HepG2 (cell line): Measurements from ENCODE around the gene FKBP5. TPM values are rescaled to one million over a fixed set of nuclear protein-coding genes. Genes with fewer than 3 reads are reported as not detected.

ENCODE experiments used
- CBFB ChIP-seq: sonication (generic); formaldehyde crosslinking; IDR thresholded peaks from 2 replicates; pipeline ENCODE4 v1.4.0; 2020; ENCODE audit warnings: missing genetic modification reagents
- GATAD2A ChIP-seq: IDR thresholded peaks from 2 replicates; pipeline ENCODE4 v1.6.1; 2016
- IRF1 ChIP-seq: sonication (generic); formaldehyde crosslinking; IDR thresholded peaks from 2 replicates; pipeline ENCODE4 v1.4.0; 2020; ENCODE audit warnings: low read depth, mild to moderate bottlenecking, missing genetic modification reagents
- JARID2 ChIP-seq: sonication (generic); formaldehyde crosslinking; IDR thresholded peaks from 2 replicates; pipeline ENCODE4 v1.8.1; 2023; ENCODE audit warnings: missing genetic modification reagents, inconsistent platforms; ENCODE audit not compliant: insufficient replicate concordance
- MEF2D ChIP-seq: sonication (generic); formaldehyde crosslinking; IDR thresholded peaks from 2 replicates; pipeline ENCODE4 v1.5.1; 2020; ENCODE audit warnings: mild to moderate bottlenecking, missing genetic modification reagents
- MEIS1 ChIP-seq: sonication (generic); formaldehyde crosslinking; IDR thresholded peaks from 2 replicates; pipeline ENCODE4 v1.9.0; 2021; ENCODE audit warnings: mild to moderate bottlenecking, missing genetic modification reagents, moderate library complexity, borderline replicate concordance
- RAD21 ChIP-seq: fragments of 450-650 bp; formaldehyde crosslinking; IDR thresholded peaks from 2 replicates; pipeline ENCODE4 v1.5.0; 2020; ENCODE audit warnings: mild to moderate bottlenecking
- ZFP82 ChIP-seq: sonication (generic); formaldehyde crosslinking; IDR thresholded peaks from 2 replicates; pipeline ENCODE4 v1.5.1; 2020; ENCODE audit warnings: mild to moderate bottlenecking, missing genetic modification reagents, borderline replicate concordance
- ZIK1 ChIP-seq: sonication (generic); formaldehyde crosslinking; IDR thresholded peaks from 2 replicates; pipeline ENCODE4 v1.5.0; 2020; ENCODE audit warnings: mild to moderate bottlenecking, low read depth, missing genetic modification reagents, borderline replicate concordance
- ZNF282 ChIP-seq: fragments of 450-650 bp; IDR thresholded peaks from 2 replicates; pipeline ENCODE4 v1.6.1; 2018; ENCODE audit not compliant: partially characterized antibody
- ZNF44 ChIP-seq: sonication (generic); formaldehyde crosslinking; IDR thresholded peaks from 2 replicates; pipeline ENCODE4 v1.5.1; 2020; ENCODE audit warnings: mild to moderate bottlenecking, missing genetic modification reagents
- ZNF687 ChIP-seq: sonication (generic); formaldehyde crosslinking; IDR thresholded peaks from 2 replicates; pipeline ENCODE4 v1.5.1; 2020; ENCODE audit warnings: mild to moderate bottlenecking, missing genetic modification reagents, moderate library complexity
- ZNF713 ChIP-seq: sonication (generic); formaldehyde crosslinking; IDR thresholded peaks from 2 replicates; pipeline ENCODE4 v1.4.0; 2020; ENCODE audit warnings: mild to moderate bottlenecking, missing genetic modification reagents
- ZNF841 ChIP-seq: sonication (generic); formaldehyde crosslinking; IDR thresholded peaks from 2 replicates; pipeline ENCODE4 v1.8.1; 2023; ENCODE audit warnings: missing genetic modification reagents, borderline replicate concordance
- ZNF891 ChIP-seq: sonication (generic); formaldehyde crosslinking; IDR thresholded peaks from 2 replicates; pipeline ENCODE4 v1.5.0; 2020; ENCODE audit warnings: mild to moderate bottlenecking, missing genetic modification reagents
- ZSCAN5A ChIP-seq: sonication (generic); formaldehyde crosslinking; IDR thresholded peaks from 2 replicates; pipeline ENCODE4 v1.8.0; 2022; ENCODE audit warnings: mild to moderate bottlenecking, missing genetic modification reagents, borderline replicate concordance
- ZSCAN9 ChIP-seq: IDR thresholded peaks from 2 replicates; pipeline ENCODE4 v1.6.1; 2016; ENCODE audit warnings: borderline replicate concordance
- polyA plus RNA-seq, 8 experiments: library from polyadenylated mRNA; depleted of rRNA in 3 of 8; stranded (reverse) in 7 of 8; unstranded in 1 of 8; fragments of >200 nt; fragmentation: Illumina TruSeq in 4 of 8; extraction: Trizol in 4 of 8; gene quantifications; 2 replicates each; pipeline versions ENCODE4 v1.2.1 to v1.2.3, GENCODE V29; 2011 to 2016; ENCODE audit warnings: low read depth in 4 of 8, missing spikeins in 1 of 8, mixed read lengths in 1 of 8; ENCODE audit not compliant: insufficient read depth in 1 of 8
- total RNA-seq, 5 experiments: library from RNA; depleted of rRNA; stranded (reverse); fragments of >200 nt; fragmentation: Illumina TruSeq; extraction: Trizol; gene quantifications; 2 replicates each; pipeline ENCODE4 v1.2.3, GENCODE V29; 2016; ENCODE audit warnings: low read depth in 1 of 5
- TF ChIP-seq, protein P1 (sequence below): fragments of 450-650 bp; IDR thresholded peaks from 2 replicates; pipeline ENCODE4 v1.6.1; 2016
- TF ChIP-seq, protein P2 (sequence below): IDR thresholded peaks from 2 replicates; pipeline ENCODE4 v1.6.1; 2016; ENCODE audit warnings: control low read depth
- TF ChIP-seq, protein P3 (sequence below): IDR thresholded peaks from 2 replicates; pipeline ENCODE4 v1.6.1; 2016; ENCODE audit warnings: mild to moderate bottlenecking, missing biosample characterization, missing genetic modification reagents

Gene FKBP5
- total and polyA plus RNA-seq, 2 of the 13 experiments (the other 11 are each of a cell fraction or from before 2014, with no cell fraction given), result 8.0 to 17.4 TPM

DNA sequence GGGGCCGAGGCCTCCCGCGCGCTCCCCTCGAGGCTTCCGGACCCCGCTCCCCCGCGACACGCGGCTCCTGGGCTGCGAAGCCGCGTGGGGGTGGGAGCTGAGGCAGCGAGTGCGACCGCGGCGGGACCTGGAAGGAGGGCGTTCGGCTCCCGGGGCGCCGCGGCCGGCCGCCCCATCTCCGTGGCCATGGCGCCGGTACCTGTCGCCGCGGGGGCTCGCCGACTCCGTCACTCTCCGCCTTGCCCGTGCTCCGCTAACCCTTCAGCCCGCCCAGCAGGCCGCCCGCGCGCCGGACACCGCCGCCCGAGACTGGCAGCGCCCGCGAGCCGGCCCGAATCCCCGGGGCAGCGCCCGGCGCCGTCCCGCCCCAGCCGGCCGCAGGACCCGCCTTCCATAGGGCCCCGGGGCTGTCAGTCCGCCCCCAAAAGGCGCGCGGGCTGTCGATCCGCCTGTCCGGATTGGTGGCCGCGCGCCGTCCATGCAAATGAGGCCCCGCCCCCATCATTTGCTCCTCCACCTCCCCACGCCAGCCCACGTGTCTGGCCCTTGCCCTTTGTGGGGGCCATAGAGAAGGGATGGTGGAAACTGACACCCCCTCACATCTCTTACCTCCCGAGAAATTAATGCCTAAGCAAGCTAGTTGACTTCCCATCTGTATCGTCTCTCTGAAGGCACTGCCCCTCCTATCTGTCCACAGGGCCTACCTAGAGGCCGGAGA, at the start of gene FKBP5 (continued):
- no peak for TF ChIP-seq IRF1 (CRISPR knock-in tag)
- peak; percentile 68 for TF ChIP-seq ZSCAN9 (CRISPR knock-in tag)
- TF ChIP-seq ZFP82, result no peak
- TF ChIP-seq ZNF687, result peak; percentile 90
- TF ChIP-seq, protein P1, sequence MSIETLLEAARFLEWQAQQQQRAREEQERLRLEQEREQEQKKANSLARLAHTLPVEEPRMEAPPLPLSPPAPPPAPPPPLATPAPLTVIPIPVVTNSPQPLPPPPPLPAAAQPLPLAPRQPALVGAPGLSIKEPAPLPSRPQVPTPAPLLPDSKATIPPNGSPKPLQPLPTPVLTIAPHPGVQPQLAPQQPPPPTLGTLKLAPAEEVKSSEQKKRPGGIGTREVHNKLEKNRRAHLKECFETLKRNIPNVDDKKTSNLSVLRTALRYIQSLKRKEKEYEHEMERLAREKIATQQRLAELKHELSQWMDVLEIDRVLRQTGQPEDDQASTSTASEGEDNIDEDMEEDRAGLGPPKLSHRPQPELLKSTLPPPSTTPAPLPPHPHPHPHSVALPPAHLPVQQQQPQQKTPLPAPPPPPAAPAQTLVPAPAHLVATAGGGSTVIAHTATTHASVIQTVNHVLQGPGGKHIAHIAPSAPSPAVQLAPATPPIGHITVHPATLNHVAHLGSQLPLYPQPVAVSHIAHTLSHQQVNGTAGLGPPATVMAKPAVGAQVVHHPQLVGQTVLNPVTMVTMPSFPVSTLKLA, result peak; percentile 79
- 0 out of 2 replicates have a peak, but pooled peaks have one; percentile 32 for TF ChIP-seq CBFB
- no peak; the same call in 1 of the 2 replicates for TF ChIP-seq RAD21 (CRISPR knock-in tag)
- TF ChIP-seq GATAD2A (CRISPR knock-in tag), result peak; percentile 71
- no peak; the same call in 1 of the 2 replicates for TF ChIP-seq ZNF713
- no peak for TF ChIP-seq ZNF891
- 0 out of 2 replicates have a peak, but pooled peaks have one; percentile 21 for TF ChIP-seq ZSCAN5A
- peak; percentile 95; the same call in 1 of the 2 replicates for TF ChIP-seq ZNF44 (CRISPR knock-in tag)
- TF ChIP-seq MEF2D (CRISPR knock-in tag), result no peak
- TF ChIP-seq ZNF282, result no peak
- 0 out of 2 replicates have a peak, but pooled peaks have one; percentile 26 for TF ChIP-seq ZNF841
- TF ChIP-seq, protein P2, sequence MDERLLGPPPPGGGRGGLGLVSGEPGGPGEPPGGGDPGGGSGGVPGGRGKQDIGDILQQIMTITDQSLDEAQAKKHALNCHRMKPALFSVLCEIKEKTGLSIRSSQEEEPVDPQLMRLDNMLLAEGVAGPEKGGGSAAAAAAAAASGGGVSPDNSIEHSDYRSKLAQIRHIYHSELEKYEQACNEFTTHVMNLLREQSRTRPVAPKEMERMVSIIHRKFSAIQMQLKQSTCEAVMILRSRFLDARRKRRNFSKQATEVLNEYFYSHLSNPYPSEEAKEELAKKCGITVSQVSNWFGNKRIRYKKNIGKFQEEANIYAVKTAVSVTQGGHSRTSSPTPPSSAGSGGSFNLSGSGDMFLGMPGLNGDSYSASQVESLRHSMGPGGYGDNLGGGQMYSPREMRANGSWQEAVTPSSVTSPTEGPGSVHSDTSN (CRISPR knock-in tag), result peak; percentile 93
- no peak for TF ChIP-seq ZIK1 (CRISPR knock-in tag)
- TF ChIP-seq JARID2, result no peak
- TF ChIP-seq, protein P3, sequence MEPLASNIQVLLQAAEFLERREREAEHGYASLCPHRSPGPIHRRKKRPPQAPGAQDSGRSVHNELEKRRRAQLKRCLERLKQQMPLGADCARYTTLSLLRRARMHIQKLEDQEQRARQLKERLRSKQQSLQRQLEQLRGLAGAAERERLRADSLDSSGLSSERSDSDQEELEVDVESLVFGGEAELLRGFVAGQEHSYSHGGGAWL (CRISPR knock-in tag), result peak; percentile 83
- TF ChIP-seq MEIS1 (CRISPR knock-in tag), result no peak
